Caco-2 (cell line): ENCODE data around the gene RPS6KA3. TPM values are rescaled to one million over a fixed set of nuclear protein-coding genes. Genes with fewer than 3 reads are reported as not detected.

ENCODE experiments used
- BruUV-seq: library from RNA; stranded (reverse); fragments of 400-500 nt; replicated peaks from 2 replicates; lab custom pipeline; 2021; lab: Mats Ljungman, UMichigan
- CTCF ChIA-PET: fragments of 300-600 bp; sonication (Branson Sonifier 250); formaldehyde crosslinking; loops from one replicate; lab custom pipeline; 2022; ENCODE audit warnings: antibody characterized with exemption; lab: Charles Lee
- POLR2A ChIA-PET: fragments of 300-600 bp; sonication (Branson Sonifier 250); formaldehyde crosslinking; loops from one replicate; lab custom pipeline; 2022; ENCODE audit warnings: antibody characterized with exemption; lab: Charles Lee
- DNase-seq, 2 experiments: peaks; one replicate each; pipeline versions ENCODE4 v3.0.0 to v3.0.0-alpha.2; 2020 to 2022
- H3K27me3 ChIP-seq: replicated peaks from 2 replicates; pipeline ENCODE4 v1.6.0; 2011; ENCODE audit warnings: low read length; ENCODE audit not compliant: control insufficient read depth, insufficient read depth
- H3K36me3 ChIP-seq: 2 replicates; pipeline ENCODE4 v1.5.1; 2011; ENCODE audit warnings: low read length; ENCODE audit not compliant: control insufficient read depth, insufficient read depth
- H3K4me1 ChIP-seq: fragments of 250-450 bp; sonication (Bioruptor Pico); 2 replicates; pipeline ENCODE4 v1.5.1; 2020; ENCODE audit warnings: mild to moderate bottlenecking
- H3K4me3 ChIP-seq: 2 replicates; pipeline ENCODE4 v1.5.1; 2011; ENCODE audit warnings: low read depth, mild to moderate bottlenecking, control low read depth, low read length
- H3K9me3 ChIP-seq: fragments of 250-450 bp; sonication (Bioruptor Pico); 2 replicates; pipeline ENCODE4 v1.5.1; 2020; ENCODE audit warnings: mild to moderate bottlenecking, moderate library complexity
- H3K27ac Mint-ChIP-seq: one replicate; pipeline ENCODE4 v1.8.0; 2022; ENCODE audit warnings: mixed read lengths; ENCODE audit not compliant: unreplicated experiment
- H3K27me3 Mint-ChIP-seq: one replicate; pipeline ENCODE4 v1.8.0; 2022; ENCODE audit warnings: mixed read lengths; ENCODE audit not compliant: insufficient read depth, unreplicated experiment
- H3K36me3 Mint-ChIP-seq: one replicate; pipeline ENCODE4 v1.8.0; 2022; ENCODE audit warnings: mild to moderate bottlenecking, mixed read lengths; ENCODE audit not compliant: insufficient read depth, unreplicated experiment
- H3K4me1 Mint-ChIP-seq: one replicate; pipeline ENCODE4 v1.8.0; 2022; ENCODE audit warnings: low read depth, mixed read lengths; ENCODE audit not compliant: unreplicated experiment
- H3K4me3 Mint-ChIP-seq: one replicate; pipeline ENCODE4 v1.8.0; 2022; ENCODE audit warnings: mild to moderate bottlenecking, moderate library complexity, mixed read lengths; ENCODE audit not compliant: unreplicated experiment
- H3K9me3 Mint-ChIP-seq: one replicate; pipeline ENCODE4 v1.8.0; 2022; ENCODE audit warnings: mixed read lengths; ENCODE audit not compliant: unreplicated experiment
- CTCF ChIP-seq, 2 experiments: fragments of 200-600 bp in 1 of 2; IDR thresholded peaks; 1 replicate in 1 of 2; 2 replicates in 1 of 2; pipeline versions ENCODE4 v1.5.1 to v1.8.0; 2011 to 2022; ENCODE audit warnings: antibody characterized with exemption in 1 of 2, control low read depth in 1 of 2, inconsistent platforms in 1 of 2, low read depth in 1 of 2, low read length in 1 of 2, mild to moderate bottlenecking in 1 of 2, moderate library complexity in 1 of 2; ENCODE audit not compliant: insufficient read depth in 1 of 2, severe bottlenecking in 1 of 2, unreplicated experiment in 1 of 2
- intact Hi-C: fragments of 100-400 bp; cut with micrococcal nuclease; formaldehyde crosslinking; loops from one replicate; pipeline ENCODE4 v1.10.0; 2022; ENCODE audit not compliant: unreplicated experiment
- total RNA-seq: library from RNA; stranded (reverse); gene quantifications from 2 replicates; pipeline ENCODE4 v1.2.3, GENCODE V29; 2022

RPS6KA3 gene
- total RNA-seq, 1 experiment from 2014 or later: 104 TPM

GRCh38 chrX:20271730-20272129, 5.0 kb upstream of the RPS6KA3 start:
- Mint-ChIP-seq H3K27ac (peak overlapping the region; percentile 57), H3K27me3 (no peaks in the 10 kb centered on the region), H3K9me3 (peaks cover 9% of the 10 kb centered on the region), H3K36me3 (peaks cover 6% of the 10 kb centered on the region), H3K4me3 (peak overlapping the region; percentile 27), H3K4me1 (peaks cover 20% of the 10 kb centered on the region)
- no TSS peak for BruUV-seq
- TF ChIP-seq CTCF (IDR thresholded peaks at IDR 0.05; ENCODE audit: insufficient read depth in 1 of 2, low read depth in 1 of 2, low read length in 1 of 2, severe bottlenecking in 1 of 2, unreplicated experiment in 1 of 2): no peak
- H3K9me3 ChIP-seq: no peaks in the 10 kb centered on the region
- peaks cover 41% of the 10 kb centered on the region for H3K4me1 ChIP-seq
- POLR2A ChIA-PET: no interaction called here
- H3K4me3 ChIP-seq: no peak overlapping the region
- intact Hi-C loops: loop anchor here (1.0 kb wide), 1 partner anchor 91 kb away; no protein-coding TSS in a partner anchor
- no peaks in the 10 kb centered on the region for H3K36me3 ChIP-seq
- CTCF ChIA-PET: no interaction called here
- no peak for DNase-seq
- H3K27me3 ChIP-seq: no peaks in the 10 kb centered on the region

DNA sequence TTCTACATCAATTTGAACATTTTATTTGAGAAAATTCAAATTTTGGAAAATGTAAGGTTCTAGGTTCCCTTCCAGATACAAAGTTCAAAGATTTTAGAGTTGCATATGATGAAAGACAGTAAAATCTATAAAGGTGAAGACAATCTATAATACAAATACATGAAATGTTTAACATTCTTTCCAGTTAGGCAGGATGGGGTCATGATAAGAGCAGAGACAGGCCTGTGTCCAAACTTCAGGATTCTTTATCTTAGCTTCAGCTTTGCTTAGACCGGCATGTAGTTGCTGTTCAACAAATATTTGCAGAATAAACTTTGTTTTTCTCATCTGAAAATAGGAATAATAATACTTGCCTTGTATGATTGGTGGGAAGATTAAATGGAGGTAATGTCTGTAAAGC, 4.5 kb upstream of the RPS6KA3 start:
- no peak for TF ChIP-seq CTCF (IDR thresholded peaks at IDR 0.05; ENCODE audit: insufficient read depth in 1 of 2, low read depth in 1 of 2, low read length in 1 of 2, severe bottlenecking in 1 of 2, unreplicated experiment in 1 of 2)

GRCh38 chrX:20270562-20270890, 3.8 kb upstream of the RPS6KA3 start:
- DNase-seq: no peak
- CTCF ChIA-PET: no interaction called here
- intact Hi-C loops: no loop called here

More for the DNA sequence above, 4.5 kb upstream of the RPS6KA3 start:
- no peaks in the 10 kb centered on the region for H3K9me3 ChIP-seq
- CTCF ChIA-PET: no interaction called here
- H3K36me3 Mint-ChIP-seq: peaks cover 6% of the 10 kb centered on the region
- peak overlapping the region; percentile 27 for H3K4me3 Mint-ChIP-seq
- peaks cover 15% of the 10 kb centered on the region for H3K4me1 Mint-ChIP-seq
- H3K27me3 Mint-ChIP-seq: no peaks in the 10 kb centered on the region
- no peaks in the 10 kb centered on the region for H3K36me3 ChIP-seq
- no peak overlapping the region for H3K27ac Mint-ChIP-seq
- peaks cover 3% of the 10 kb centered on the region for H3K9me3 Mint-ChIP-seq
- POLR2A ChIA-PET: no interaction called here
- no peak overlapping the region for H3K4me3 ChIP-seq
- BruUV-seq: no TSS peak
- intact Hi-C loops: loop anchor here (1.0 kb wide), 1 partner anchor 91 kb away; no protein-coding TSS in a partner anchor
- H3K4me1 ChIP-seq: peaks cover 41% of the 10 kb centered on the region
- H3K27me3 ChIP-seq: no peaks in the 10 kb centered on the region
- DNase-seq: peak; percentile 29 to 33

More at GRCh38 chrX:20270562-20270890, 3.8 kb upstream of the RPS6KA3 start:
- no peak for TF ChIP-seq CTCF (IDR thresholded peaks at IDR 0.05; ENCODE audit: insufficient read depth in 1 of 2, low read depth in 1 of 2, low read length in 1 of 2, severe bottlenecking in 1 of 2, unreplicated experiment in 1 of 2)
- Histone ChIP-seq H3K4me1 (peaks cover 41% of the 10 kb centered on the region), H3K27me3 (no peaks in the 10 kb centered on the region), H3K9me3 (no peaks in the 10 kb centered on the region), H3K4me3 (no peak overlapping the region), H3K36me3 (no peaks in the 10 kb centered on the region)
- Mint-ChIP-seq H3K27ac (no peak overlapping the region), H3K4me1 (peaks cover 8% of the 10 kb centered on the region), H3K27me3 (no peaks in the 10 kb centered on the region), H3K9me3 (no peaks in the 10 kb centered on the region), H3K36me3 (peaks cover 7% of the 10 kb centered on the region), H3K4me3 (no peak overlapping the region)
- POLR2A ChIA-PET: no interaction called here
- BruUV-seq: no TSS peak
